Hepatic stellate cell (primary cell): Measurements from ENCODE around the gene NDUFB2.
"Not testable (repeated sequence)": the region's sequence is repeated elsewhere in the genome, so short reads cannot be mapped to it uniquely, and the experiment has no call there.

Experiments
- DNase-seq: peaks from one replicate; pipeline ENCODE4 v3.0.0; 2011; ENCODE audit warnings: low spot score

The NDUFB2 gene

GRCh38 chr7:140696680-140697446 lies at the start of gene NDUFB2:
TSS of gene NDUFB2 (plus strand) at chr7:140696708. CDS start at chr7:140696745, 37 bp downstream.
- peak; percentile 86 for DNase-seq

- peak; percentile 65 for DNase-seq
Measured at GRCh38 chr7:140646931-140647647, 49.4 kb upstream of the NDUFB2 start.

GRCh38 chr7:140649556-140650205 lies 46.8 kb upstream of the NDUFB2 start:
- no peak for DNase-seq

- DNase-seq: no peak
Measured at GRCh38 chr7:140650367-140650766, 46.1 kb upstream of the NDUFB2 start.

- peak; percentile 74 for DNase-seq
Measured at GRCh38 chr7:140653319-140654108, 43.0 kb upstream of the NDUFB2 start.

- DNase-seq: no peak
Measured at GRCh38 chr7:140654109-140654387, 42.5 kb upstream of the NDUFB2 start.

- DNase-seq: no peak
Measured at GRCh38 chr7:140654661-140655060, 41.8 kb upstream of the NDUFB2 start.

- DNase-seq: no peak
Measured at GRCh38 chr7:140655511-140656408, 40.7 kb upstream of the NDUFB2 start.

GRCh38 chr7:140656548-140657515 lies 39.7 kb upstream of the NDUFB2 start:
- DNase-seq: no peak

GRCh38 chr7:140657891-140658290 lies 38.6 kb upstream of the NDUFB2 start:
- DNase-seq: no peak

- no peak for DNase-seq
Measured at GRCh38 chr7:140659856-140660255, 36.7 kb upstream of the NDUFB2 start.

GRCh38 chr7:140661124-140661523 lies 35.4 kb upstream of the NDUFB2 start:
- DNase-seq: no peak

- DNase-seq: not testable (repeated sequence)
Measured at GRCh38 chr7:140662938-140663337, 33.6 kb upstream of the NDUFB2 start.

- DNase-seq: no peak
Measured at GRCh38 chr7:140667476-140667875, 29.0 kb upstream of the NDUFB2 start.

- no peak for DNase-seq
Measured at GRCh38 chr7:140668641-140669040, 27.9 kb upstream of the NDUFB2 start.

- DNase-seq: no peak
Measured at GRCh38 chr7:140669352-140669751, 27.2 kb upstream of the NDUFB2 start.

GRCh38 chr7:140669862-140670261 lies 26.6 kb upstream of the NDUFB2 start:
- not testable (repeated sequence) for DNase-seq

- no peak for DNase-seq
Measured at GRCh38 chr7:140670343-140670935, 26.1 kb upstream of the NDUFB2 start.

GRCh38 chr7:140671966-140672365 lies 24.5 kb upstream of the NDUFB2 start:
- no peak for DNase-seq
